ENCODE results near the gene GGT7. TPM values are rescaled to one million over a fixed set of nuclear protein-coding genes. Genes with fewer than 3 reads are reported as not detected.

Gene GGT7
- total RNA-seq, 4 donors from 2014 or later = 3.6 to 14.9 (median 11.9) TPM

DNA sequence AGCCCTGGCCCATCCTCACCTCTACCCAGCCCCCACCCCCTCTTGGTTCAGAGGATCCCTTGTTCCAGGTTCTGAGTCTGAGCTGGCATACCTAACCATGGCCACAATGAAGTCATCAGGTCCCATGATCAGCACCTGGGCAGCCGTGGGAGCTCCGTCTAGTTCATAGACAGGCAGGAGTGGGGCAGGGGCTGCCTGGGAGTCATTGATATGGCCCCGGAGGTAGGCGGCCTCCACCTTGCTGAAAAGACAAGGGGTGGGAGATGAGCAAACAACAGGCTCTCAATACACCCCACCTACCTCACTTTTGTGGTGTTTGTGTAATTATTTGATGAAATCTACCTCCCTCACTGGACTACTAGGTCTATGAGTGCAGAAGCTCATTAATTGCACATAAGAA is 20.4 kb downstream of the GGT7 start:
- WGBS, 2 donors (ENCODE audit: low coverage in 1 of 2) = 80% methylated on average over 1 of the region's 4 CpGs; no CpG with 5 or more reads in 1 of the 2 donors
- H3K27me3 ChIP-seq = no peaks in the 10 kb centered on the region
- ATAC-seq = no peak
- no peak overlapping the region for H3K4me3 ChIP-seq
- H3K27ac ChIP-seq = no peak overlapping the region
- H3K4me1 ChIP-seq = no peaks in the 10 kb centered on the region
- H3K9me3 ChIP-seq = no peaks in the 10 kb centered on the region
- no peak for TF ChIP-seq POLR2A (IDR thresholded peaks at IDR 0.05)
- TF ChIP-seq EP300 (IDR thresholded peaks at IDR 0.05) = no peak
- no peak for TF ChIP-seq POLR2AphosphoS5 (IDR thresholded peaks at IDR 0.05)
- TF ChIP-seq CTCF (IDR thresholded peaks at IDR 0.05) = no peak
- H3K36me3 ChIP-seq = peaks cover 0 to 98% of the 10 kb centered on the region in 2 donors

DNA sequence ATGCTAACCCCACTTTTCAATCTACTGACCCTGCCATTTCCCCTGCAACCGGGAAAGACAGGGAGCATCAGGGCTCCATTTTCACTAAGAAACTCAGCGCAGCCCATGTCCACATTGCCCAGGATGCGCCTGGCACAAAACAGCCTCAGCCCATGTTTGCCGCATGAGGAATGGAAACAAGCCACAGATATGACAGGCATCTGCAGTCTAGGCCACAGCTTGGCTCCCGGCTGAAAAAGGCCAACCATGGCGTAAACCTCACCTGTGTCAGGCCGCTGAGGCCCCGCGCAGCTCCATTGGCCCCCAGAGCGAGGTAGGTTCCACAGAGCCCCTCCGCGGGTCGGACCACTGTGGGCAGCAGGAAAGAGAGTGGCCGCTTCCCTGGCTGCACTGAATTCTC is 21.7 kb downstream of the GGT7 start:
- no peaks in the 10 kb centered on the region for H3K4me1 ChIP-seq
- H3K9me3 ChIP-seq = no peaks in the 10 kb centered on the region
- peaks cover 0 to 98% of the 10 kb centered on the region in 2 donors for H3K36me3 ChIP-seq
- ATAC-seq = no peak
- no CpG with 5 or more reads among the region's 14 CpGs for WGBS, 2 donors (ENCODE audit: low coverage in 1 of 2)
- no peak overlapping the region for H3K4me3 ChIP-seq
- TF ChIP-seq CTCF (IDR thresholded peaks at IDR 0.05) (no peak), EP300 (IDR thresholded peaks at IDR 0.05) (no peak), POLR2AphosphoS5 (IDR thresholded peaks at IDR 0.05) (no peak), POLR2A (IDR thresholded peaks at IDR 0.05) (no peak)
- no peaks in the 10 kb centered on the region for H3K27me3 ChIP-seq
- H3K27ac ChIP-seq = no peak overlapping the region

DNA sequence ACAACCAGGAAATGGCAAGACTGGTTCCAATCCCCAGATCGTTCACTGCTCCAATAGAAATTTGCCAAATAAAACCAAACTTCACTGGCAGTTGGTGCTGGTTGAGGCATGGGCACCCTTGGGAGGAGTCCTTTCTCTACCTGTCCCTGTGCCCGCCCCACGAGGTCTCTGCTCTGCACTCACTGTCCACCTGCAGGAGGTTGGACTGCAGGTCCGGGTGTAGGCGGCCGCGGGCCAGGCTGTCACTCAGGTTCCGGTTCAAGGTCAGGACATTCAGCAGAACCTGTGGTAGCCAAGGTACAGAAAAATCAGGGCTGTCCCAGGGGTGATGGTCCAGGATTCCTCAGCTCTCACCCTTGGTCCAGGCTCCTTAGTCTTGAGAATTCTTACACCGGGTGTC is 22.9 kb downstream of the GGT7 start:
- Histone ChIP-seq H3K27ac (no peak overlapping the region), H3K4me3 (no peak overlapping the region), H3K9me3 (no peaks in the 10 kb centered on the region), H3K27me3 (no peaks in the 10 kb centered on the region), H3K4me1 (no peaks in the 10 kb centered on the region), H3K36me3 (peaks cover 0 to 99% of the 10 kb centered on the region in 2 donors)
- WGBS, 2 donors (ENCODE audit: low coverage in 1 of 2) = 63 to 80% methylated on average over 2 to 7 of the region's 9 CpGs
- no peak for ATAC-seq
- TF ChIP-seq POLR2A (IDR thresholded peaks at IDR 0.05) = no peak

GRCh38 chr20:34848597-34848996 is 24.1 kb downstream of the GGT7 start:
- no peak overlapping the region for H3K4me3 ChIP-seq
- peaks cover 0 to 94% of the 10 kb centered on the region in 2 donors for H3K36me3 ChIP-seq
- TF ChIP-seq CTCF (IDR thresholded peaks at IDR 0.05) (no peak), POLR2AphosphoS5 (IDR thresholded peaks at IDR 0.05) (no peak), EP300 (IDR thresholded peaks at IDR 0.05) (no peak), POLR2A (IDR thresholded peaks at IDR 0.05) (no peak)
- H3K27ac ChIP-seq = no peak overlapping the region
- H3K4me1 ChIP-seq = no peaks in the 10 kb centered on the region
- H3K27me3 ChIP-seq = no peaks in the 10 kb centered on the region
- WGBS, 2 donors (ENCODE audit: low coverage in 1 of 2) = 91 to 98% methylated on average over 5 of the region's 5 CpGs
- H3K9me3 ChIP-seq = no peaks in the 10 kb centered on the region
- no peak for ATAC-seq

DNA sequence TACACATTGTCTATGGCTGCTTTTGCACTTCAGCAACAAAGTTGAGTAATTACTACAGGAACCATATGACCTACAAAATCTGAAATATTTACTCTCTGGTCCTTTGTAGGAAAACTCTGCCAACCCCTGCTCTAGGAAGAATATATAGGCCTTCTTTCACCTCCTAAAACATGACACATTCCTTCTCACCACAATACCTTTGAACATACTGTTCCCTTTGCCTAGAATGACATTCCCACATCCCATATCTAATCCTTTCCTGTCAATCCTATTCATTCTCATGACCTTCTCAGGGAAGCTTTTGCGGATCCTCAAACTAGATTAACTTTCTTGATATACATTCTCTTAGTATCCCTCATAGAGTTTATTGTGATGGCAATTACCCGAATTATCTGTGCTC is 29.2 kb downstream of the GGT7 start:
- TF ChIP-seq POLR2AphosphoS5 (IDR thresholded peaks at IDR 0.05) (no peak), EP300 (IDR thresholded peaks at IDR 0.05) (no peak), CTCF (IDR thresholded peaks at IDR 0.05) (no peak), POLR2A (IDR thresholded peaks at IDR 0.05) (no peak)
- Histone ChIP-seq H3K27me3 (no peaks in the 10 kb centered on the region), H3K27ac (no peak overlapping the region), H3K9me3 (no peaks in the 10 kb centered on the region), H3K36me3 (peaks cover 0 to 44% of the 10 kb centered on the region in 2 donors), H3K4me1 (no peaks in the 10 kb centered on the region), H3K4me3 (no peak overlapping the region)
- 100% methylated on average over 2 of the region's 2 CpGs for WGBS, 2 donors (ENCODE audit: low coverage in 1 of 2)
- ATAC-seq = no peak
